WERI-Rb-1 (cell line): ENCODE results near the gene CNOT1.

Experiments used
- DNase-seq: peaks from one replicate; pipeline ENCODE4 v3.0.0-alpha.2; 2020
- H3K27ac ChIP-seq: fragments of 250-450 bp; sonication (Bioruptor Pico); 2 replicates; pipeline ENCODE4 v1.5.1; 2020; ENCODE audit warnings: mild to moderate bottlenecking, moderate library complexity
- H3K27me3 ChIP-seq: fragments of 250-450 bp; sonication (Bioruptor Pico); 2 replicates; pipeline ENCODE4 v1.5.1; 2021; ENCODE audit warnings: mild to moderate bottlenecking, low read depth, moderate library complexity; ENCODE audit not compliant: insufficient read depth, severe bottlenecking
- H3K36me3 ChIP-seq: fragments of 250-450 bp; sonication (Bioruptor Pico); 2 replicates; pipeline ENCODE4 v1.5.1; 2020; ENCODE audit warnings: mild to moderate bottlenecking, moderate library complexity
- H3K4me3 ChIP-seq: 2 replicates; pipeline ENCODE4 v1.5.1; 2011; ENCODE audit warnings: low read depth, mild to moderate bottlenecking, control low read depth, low read length
- H3K9me3 ChIP-seq: fragments of 250-450 bp; sonication (Bioruptor Pico); 2 replicates; pipeline ENCODE4 v1.5.1; 2021; ENCODE audit warnings: mild to moderate bottlenecking, moderate library complexity; ENCODE audit not compliant: severe bottlenecking
- CTCF ChIP-seq: IDR thresholded peaks from 2 replicates; pipeline ENCODE4 v1.5.1; 2011; ENCODE audit warnings: low read depth, mild to moderate bottlenecking, control low read depth, inconsistent platforms, low read length

CNOT1 gene

DNA sequence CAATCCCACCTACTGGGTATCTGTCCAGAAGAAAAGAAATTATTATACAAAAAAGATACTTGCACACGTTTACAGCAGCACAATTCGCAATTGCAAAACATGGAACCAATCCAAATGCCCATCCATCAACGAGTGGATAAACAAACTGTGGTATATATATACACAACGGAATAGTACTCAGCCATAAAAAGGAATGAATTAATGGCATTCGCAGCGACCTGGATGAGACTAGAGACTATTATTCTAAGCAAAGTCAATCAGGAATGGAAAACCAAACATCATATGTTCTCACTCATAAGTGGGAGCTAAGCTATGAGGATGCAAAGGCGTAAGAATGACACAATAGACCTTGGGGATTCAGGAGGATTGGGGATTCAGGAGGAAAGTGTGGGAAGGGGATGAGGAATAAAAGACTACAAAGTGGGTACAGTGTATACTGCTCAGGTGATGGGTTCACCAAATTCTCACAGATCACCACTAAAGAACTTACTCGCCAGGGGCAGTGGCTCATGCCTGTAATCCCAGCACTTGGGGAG is 21.0 kb downstream of the CNOT1 start:
- Histone ChIP-seq H3K27ac (no peak overlapping the region), H3K36me3 (peaks cover 56% of the 10 kb centered on the region)
- DNase-seq = no peak

GRCh38 chr16:58605562-58605961 is 24.1 kb downstream of the CNOT1 start:
- Histone ChIP-seq H3K27ac (no peak overlapping the region), H3K4me3 (no peak overlapping the region), H3K36me3 (peaks cover 42% of the 10 kb centered on the region), H3K9me3 (no peaks in the 10 kb centered on the region), H3K27me3 (no peaks in the 10 kb centered on the region)
- DNase-seq = no peak
- TF ChIP-seq CTCF = no peak

More for the DNA sequence above, 21.0 kb downstream of the CNOT1 start:
- H3K4me3 ChIP-seq = no peak overlapping the region
- no peaks in the 10 kb centered on the region for H3K27me3 ChIP-seq
- H3K9me3 ChIP-seq = no peaks in the 10 kb centered on the region
- no peak for TF ChIP-seq CTCF

DNA sequence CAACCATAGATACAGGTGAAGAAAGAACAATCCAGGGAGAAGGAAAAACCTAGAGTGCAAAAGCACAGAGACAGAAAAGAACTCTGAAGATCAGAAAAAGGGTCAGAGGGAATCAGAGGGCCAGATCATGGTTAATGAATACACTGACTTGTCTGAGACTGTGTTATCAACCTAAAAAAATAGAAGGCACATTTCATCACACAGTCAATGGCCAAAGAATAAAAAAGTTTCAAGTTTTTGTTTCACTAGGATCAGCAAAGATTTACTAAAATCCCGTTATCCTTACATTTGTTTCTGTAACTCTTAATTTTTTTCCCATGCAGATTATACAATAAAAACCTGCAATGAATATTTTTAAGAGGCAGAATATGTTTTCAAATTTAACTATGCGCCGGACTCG is 38.5 kb downstream of the CNOT1 start:
- peaks cover 83% of the 10 kb centered on the region for H3K36me3 ChIP-seq
- H3K4me3 ChIP-seq = no peak overlapping the region
- H3K27ac ChIP-seq = no peak overlapping the region
- H3K9me3 ChIP-seq = no peaks in the 10 kb centered on the region
- DNase-seq = no peak
- TF ChIP-seq CTCF = no peak
- H3K27me3 ChIP-seq = no peaks in the 10 kb centered on the region

DNA sequence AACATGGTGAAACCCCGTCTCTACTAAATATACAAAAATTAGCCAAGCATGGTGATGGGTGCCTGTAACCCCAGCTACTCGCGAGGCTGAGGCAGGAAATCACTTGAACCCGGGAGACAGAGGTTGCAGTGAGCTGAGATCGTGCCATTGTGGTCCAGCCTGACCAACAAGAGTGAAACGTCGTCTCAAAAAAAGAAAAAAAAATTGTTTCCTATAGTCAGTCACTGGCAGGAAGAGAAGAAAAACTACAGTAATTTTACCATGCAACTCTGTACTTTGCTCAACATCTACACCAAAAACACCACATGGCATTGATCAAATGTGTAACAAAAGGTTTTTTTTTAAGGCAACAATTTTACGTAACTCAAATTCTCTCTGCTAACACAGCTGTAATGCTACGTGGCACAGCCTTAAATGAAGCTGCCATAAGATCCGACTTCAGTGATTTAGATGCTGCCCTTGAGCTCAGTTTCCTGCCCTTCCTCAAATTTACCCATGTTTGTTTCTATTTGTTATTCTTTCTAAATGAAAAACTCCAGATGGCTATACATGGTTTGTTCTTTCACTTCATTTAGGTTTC is 40.2 kb downstream of the CNOT1 start:
- H3K9me3 ChIP-seq = no peaks in the 10 kb centered on the region
- TF ChIP-seq CTCF = no peak
- H3K27me3 ChIP-seq = no peaks in the 10 kb centered on the region
- H3K27ac ChIP-seq = no peak overlapping the region
- no peak for DNase-seq
- no peak overlapping the region for H3K4me3 ChIP-seq
- peaks cover 89% of the 10 kb centered on the region for H3K36me3 ChIP-seq

DNA sequence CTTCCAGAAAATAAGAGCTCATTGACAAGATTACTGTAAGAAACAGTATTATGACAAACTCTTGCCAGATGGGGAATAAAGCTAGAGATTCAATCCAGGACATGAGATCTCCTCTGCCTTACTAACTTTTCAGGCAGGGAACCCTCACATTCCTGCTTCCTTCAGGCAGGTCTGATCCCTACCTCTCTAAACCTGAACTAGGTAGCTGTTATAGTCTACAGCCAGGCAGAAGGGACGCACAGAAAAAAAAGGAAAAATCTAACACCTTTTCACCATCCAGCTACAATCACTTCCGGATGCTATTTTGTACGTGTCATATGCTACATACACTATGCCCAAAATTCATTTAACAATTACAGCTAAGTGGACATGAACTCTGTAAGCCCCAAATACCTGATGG is 41.2 kb downstream of the CNOT1 start:
- Histone ChIP-seq H3K36me3 (peaks cover 89% of the 10 kb centered on the region), H3K9me3 (no peaks in the 10 kb centered on the region), H3K27me3 (no peaks in the 10 kb centered on the region), H3K4me3 (no peak overlapping the region), H3K27ac (no peak overlapping the region)
- no peak for DNase-seq
- TF ChIP-seq CTCF = no peak
